Stomach (tissue), 9 donors: ENCODE results near the gene NCAPH2. TPM values are rescaled to one million over a fixed set of nuclear protein-coding genes. Genes with fewer than 3 reads are reported as not detected.

Source experiments
- DNase-seq, 2 donors: peaks; one replicate each; pipeline versions ENCODE4 v3.0.0 to v3.0.0-alpha.2; 2013 to 2019
- H3K27ac ChIP-seq, 5 donors: fragments of 200-600 bp in 4 of 5; sonication (generic) in 4 of 5; one replicate each; pipeline ENCODE4 v1.5.1; 2013 to 2019; ENCODE audit warnings: mild to moderate bottlenecking in 1 of 5, moderate library complexity in 1 of 5
- H3K27me3 ChIP-seq, 3 donors: fragments of 200-600 bp; sonication (generic); one replicate each; pipeline ENCODE4 v1.5.1; 2017 to 2019; ENCODE audit warnings: mixed run types in 1 of 3
- H3K36me3 ChIP-seq, 4 donors: fragments of 200-600 bp; sonication (generic); 1 replicate in 3 of 4; 2 replicates in 1 of 4; pipeline ENCODE4 v1.5.1; 2016 to 2019
- H3K4me1 ChIP-seq, 4 donors: fragments of 200-600 bp; sonication (generic); one replicate each; pipeline ENCODE4 v1.5.1; 2016 to 2019
- H3K4me3 ChIP-seq, 4 donors: fragments of 200-600 bp; sonication (generic) in 3 of 4; one replicate each; pipeline ENCODE4 v1.5.1; 2016 to 2019; ENCODE audit warnings: mild to moderate bottlenecking in 1 of 4
- H3K9me3 ChIP-seq, 4 donors: fragments of 200-600 bp; sonication (generic); one replicate each; pipeline ENCODE4 v1.5.1; 2016 to 2019
- CTCF ChIP-seq, 7 experiments: fragments of 450-650 bp in 4 of 7; fragments of 200-600 bp in 3 of 7; sonication (generic) in 3 of 7; IDR thresholded peaks; one replicate each; pipeline ENCODE4 v1.5.1; 2016 to 2019; ENCODE audit warnings: antibody characterized with exemption in 7 of 7, control low read depth in 2 of 7, mild to moderate bottlenecking in 1 of 7
- EP300 ChIP-seq: sonication (generic); formaldehyde crosslinking; IDR thresholded peaks from one replicate; pipeline ENCODE4 v1.6.1; 2017; ENCODE audit warnings: antibody characterized with exemption
- POLR2A ChIP-seq, 4 donors: fragments of 450-650 bp; IDR thresholded peaks; one replicate each; pipeline ENCODE4 v1.6.1; 2016; ENCODE audit warnings: antibody characterized with exemption in 4 of 4, control low read depth in 2 of 4, mild to moderate bottlenecking in 1 of 4, moderate library complexity in 1 of 4
- POLR2AphosphoS5 ChIP-seq, 3 donors: sonication (generic); formaldehyde crosslinking; IDR thresholded peaks; one replicate each; pipeline ENCODE4 v1.6.1; 2016; ENCODE audit warnings: antibody characterized with exemption in 3 of 3
- WGBS, 5 donors: extraction: QIAGEN DNeasy Blood & Tissue Kit in 3 of 5; methylation state at CpG; one replicate each; pipeline versions ENCODE4 v1.1.5 to v1.1.7; 2013 to 2018; 5-methylcytosine and 5-hydroxymethylcytosine counted together
- intact Hi-C: fragments of 100-400 bp; cut with DNase I; formaldehyde crosslinking; loops from one replicate; pipeline ENCODE4 v1.15.1; 2023; ENCODE audit warnings: low total_unique reads
- polyA plus RNA-seq, 3 donors: library from polyadenylated mRNA; stranded (reverse); fragments of 200-250 nt; gene quantifications; one replicate each; pipeline ENCODE4 v1.2.3, GENCODE V29; 2013
- total RNA-seq, 5 donors: library from RNA; depleted of rRNA; stranded (reverse); fragments of >200 nt; gene quantifications; one replicate each; pipeline versions ENCODE4 v1.1.0 to v1.2.3, GENCODE V29; 2014 to 2016
- donor health status: healthy with polysubstance abuse.
- donor health status: Bipolar disorder and iron deficiency.
- donor health status: healthy.

The NCAPH2 gene
- total and polyA plus RNA-seq, 8 donors = 12.9 to 47.9 (median 30.4) TPM

GRCh38 chr22:50506611-50507420 is 1.2 kb upstream of the NCAPH2 start:
- H3K9me3 ChIP-seq = no peaks in the 10 kb centered on the region
- H3K4me1 ChIP-seq = peaks cover 23 to 46% (median 39%) of the 10 kb centered on the region in 4 donors
- WGBS, 5 donors = 17 to 31% (median 18%) methylated on average over 15 to 21 of the region's 21 CpGs
- H3K4me3 ChIP-seq = peak overlapping the region; percentile 76 to 99 (median 90)
- peak in 1 of 2 donors; percentile 62 for DNase-seq
- H3K27ac ChIP-seq = peak overlapping the region; percentile 84 to 98 (median 88)
- intact Hi-C loops = loop anchor here (10.0 kb wide), 1 partner anchor 252 kb away; the partner anchor contains the start of gene HDAC10
- no peaks in the 10 kb centered on the region for H3K27me3 ChIP-seq
- TF ChIP-seq EP300 = no peak
- TF ChIP-seq POLR2A (IDR thresholded peaks at IDR 0.05) = no peak
- TF ChIP-seq CTCF (IDR thresholded peaks at IDR 0.05) = no peak
- no peak for TF ChIP-seq POLR2AphosphoS5 (IDR thresholded peaks at IDR 0.05)
- H3K36me3 ChIP-seq = peaks cover 27 to 49% (median 46%) of the 10 kb centered on the region in 4 donors

- no peaks in the 10 kb centered on the region for H3K9me3 ChIP-seq
- no peaks in the 10 kb centered on the region for H3K27me3 ChIP-seq
- H3K4me3 ChIP-seq = peak within 1 kb of the TSS; percentile 81 to 99 (median 93)
- WGBS, 5 donors = 0 to 1% (median 1%) methylated on average over 11 to 57 of the region's 62 CpGs
- intact Hi-C loops = loop anchor here (10.0 kb wide), 1 partner anchor 253 kb away; the partner anchor contains the start of gene HDAC10
- peaks cover 27 to 47% (median 44%) of the 10 kb centered on the region in 4 donors for H3K36me3 ChIP-seq
- DNase-seq = peak in 1 of 2 donors; percentile 94
- peaks cover 23 to 50% (median 40%) of the 10 kb centered on the region in 4 donors for H3K4me1 ChIP-seq
- TF ChIP-seq POLR2AphosphoS5 (IDR thresholded peaks at IDR 0.05) = peak in 2 of 3 donors; percentile 40 to 50
- TF ChIP-seq CTCF (IDR thresholded peaks at IDR 0.05) = no peak
- no peak for TF ChIP-seq EP300
- TF ChIP-seq POLR2A (IDR thresholded peaks at IDR 0.05) = no peak
- H3K27ac ChIP-seq = peak within 1 kb of the TSS; percentile 91 to 99 (median 98)
These were observed 518 bp upstream of the NCAPH2 start, which contains the start of gene LMF2 for GRCh38 chr22:50507421-50507990. LMF2 (minus strand) TSS chr22:50507702; CDS start chr22:50507675, 27 bp downstream.

- Histone ChIP-seq H3K27me3 (no peaks in the 10 kb centered on the region), H3K9me3 (no peaks in the 10 kb centered on the region), H3K4me1 (peaks cover 23 to 50% (median 40%) of the 10 kb centered on the region in 4 donors), H3K36me3 (peaks cover 17 to 34% (median 32%) of the 10 kb centered on the region in 4 donors), H3K4me3 (peak overlapping the region; percentile 67 to 95 (median 86)), H3K27ac (peak overlapping the region in 4 of 5 donors; percentile 91 to 98 (median 98))
- intact Hi-C loops = loop anchor here (10.0 kb wide), 1 partner anchor 254 kb away; the partner anchor contains the start of gene HDAC10
- WGBS, 5 donors = 2 to 10% (median 7%) methylated on average over 3 of the region's 3 CpGs
- peak in 1 of 2 donors; percentile 21 for DNase-seq
- TF ChIP-seq EP300 = no peak
- no peak for TF ChIP-seq POLR2A (IDR thresholded peaks at IDR 0.05)
- TF ChIP-seq POLR2AphosphoS5 (IDR thresholded peaks at IDR 0.05) = no peak
- TF ChIP-seq CTCF (IDR thresholded peaks at IDR 0.05) = no peak
These were observed 873 bp downstream of the NCAPH2 start for GRCh38 chr22:50508897-50509296.

GRCh38 chr22:50513175-50513574 is 5.2 kb downstream of the NCAPH2 start:
- WGBS, 5 donors = 96 to 98% (median 97%) methylated on average over 15 of the region's 15 CpGs
- DNase-seq = no peak
- peaks cover 10 to 43% (median 36%) of the 10 kb centered on the region in 4 donors for H3K36me3 ChIP-seq
- no peak overlapping the region for H3K27ac ChIP-seq
- no peaks in the 10 kb centered on the region for H3K9me3 ChIP-seq
- no peaks in the 10 kb centered on the region for H3K27me3 ChIP-seq
- H3K4me1 ChIP-seq = peaks cover 12 to 26% (median 21%) of the 10 kb centered on the region in 4 donors
- intact Hi-C loops = no loop called here
- TF ChIP-seq EP300 (no peak), CTCF (IDR thresholded peaks at IDR 0.05) (no peak), POLR2A (IDR thresholded peaks at IDR 0.05) (no peak), POLR2AphosphoS5 (IDR thresholded peaks at IDR 0.05) (no peak)
- H3K4me3 ChIP-seq = no peak overlapping the region
